Neuronal stem cell (in vitro differentiated cells): Measurements from ENCODE around the gene KIF26B.

Experiments used
- DNase-seq: peaks from one replicate; pipeline ENCODE4 v3.0.0-alpha.2; 2013; ENCODE audit warnings: low spot score
- H2AFZ ChIP-seq: one replicate; pipeline ENCODE4 v1.6.1; 2013; ENCODE audit warnings: mild to moderate bottlenecking, low read length, inconsistent platforms
- H2AK5ac ChIP-seq: 2 replicates; pipeline ENCODE4 v1.6.1; 2013; ENCODE audit warnings: low read depth, mild to moderate bottlenecking, inconsistent platforms, low read length, moderate library complexity, mixed read lengths
- H2BK120ac ChIP-seq: 2 replicates; pipeline ENCODE4 v1.6.1; 2013; ENCODE audit warnings: low read depth, mild to moderate bottlenecking, inconsistent platforms, low read length, moderate library complexity, mixed read lengths
- H2BK12ac ChIP-seq: one replicate; pipeline ENCODE4 v1.6.1; 2013; ENCODE audit warnings: low read length, inconsistent platforms
- H2BK15ac ChIP-seq: 2 replicates; pipeline ENCODE4 v1.6.1; 2013; ENCODE audit warnings: mild to moderate bottlenecking, low read length, inconsistent platforms, mixed read lengths
- H2BK5ac ChIP-seq: one replicate; pipeline ENCODE4 v1.6.1; 2013; ENCODE audit warnings: inconsistent platforms, mild to moderate bottlenecking, low read length, moderate library complexity
- H3K14ac ChIP-seq: one replicate; pipeline ENCODE4 v1.6.1; 2013; ENCODE audit warnings: low read length, inconsistent platforms
- H3K18ac ChIP-seq: 2 replicates; pipeline ENCODE4 v1.6.1; 2013; ENCODE audit warnings: low read length, inconsistent platforms
- H3K23ac ChIP-seq: 2 replicates; pipeline ENCODE4 v1.6.1; 2013; ENCODE audit warnings: low read depth, mild to moderate bottlenecking, mixed read lengths, low read length, inconsistent platforms; ENCODE audit not compliant: poor library complexity
- H3K27ac ChIP-seq: replicated peaks from 3 replicates; pipeline ENCODE4 v1.5.1; 2013; ENCODE audit warnings: low read length, inconsistent platforms
- H3K27me3 ChIP-seq, 3 experiments: 2 replicates each; pipeline ENCODE4 v1.6.1; 2013; ENCODE audit warnings: low read length in 3 of 3, mild to moderate bottlenecking in 2 of 3, inconsistent platforms in 1 of 3, low read depth in 1 of 3, mixed read lengths in 1 of 3, moderate library complexity in 1 of 3; ENCODE audit not compliant: control insufficient read depth in 3 of 3, insufficient read depth in 3 of 3
- H3K36me3 ChIP-seq, 2 donors: replicated peaks in 1 of 2; 2 replicates each; pipeline ENCODE4 v1.6.1; 2013; ENCODE audit warnings: low read length in 2 of 2; ENCODE audit not compliant: control insufficient read depth in 2 of 2, insufficient read depth in 2 of 2
- H3K4ac ChIP-seq: 2 replicates; pipeline ENCODE4 v1.6.1; 2013; ENCODE audit warnings: inconsistent platforms, mild to moderate bottlenecking, low read length, moderate library complexity
- H3K4me1 ChIP-seq, 2 donors: 1 replicate in 1 of 2; 2 replicates in 1 of 2; pipeline ENCODE4 v1.6.1; 2013; ENCODE audit warnings: low read length in 2 of 2, low read depth in 1 of 2; ENCODE audit not compliant: control insufficient read depth in 2 of 2, insufficient read depth in 1 of 2
- H3K4me2 ChIP-seq: one replicate; pipeline ENCODE4 v1.6.1; 2013; ENCODE audit warnings: mild to moderate bottlenecking, low read length, inconsistent platforms; ENCODE audit not compliant: insufficient read depth, poor library complexity, severe bottlenecking
- H3K4me3 ChIP-seq, 2 donors: 2 replicates each; pipeline ENCODE4 v1.5.1; 2013; ENCODE audit warnings: low read length in 2 of 2, mild to moderate bottlenecking in 2 of 2, inconsistent platforms in 1 of 2, moderate library complexity in 1 of 2
- H3K79me1 ChIP-seq: one replicate; pipeline ENCODE4 v1.6.1; 2013; ENCODE audit warnings: low read depth, mild to moderate bottlenecking, inconsistent platforms, low read length, moderate library complexity
- H3K9ac ChIP-seq: one replicate; pipeline ENCODE4 v1.6.1; 2013; ENCODE audit warnings: mild to moderate bottlenecking, low read depth, low read length, inconsistent platforms; ENCODE audit not compliant: poor library complexity
- H3K9me3 ChIP-seq, 2 donors: replicated peaks in 1 of 2; 2 replicates each; pipeline versions ENCODE3 to v1.6.1; 2013; ENCODE audit warnings: low read length in 2 of 2, mild to moderate bottlenecking in 2 of 2, inconsistent platforms in 1 of 2, low read depth in 1 of 2, mixed read lengths in 1 of 2, moderate library complexity in 1 of 2; ENCODE audit not compliant: control insufficient read depth in 2 of 2, insufficient read depth in 1 of 2
- H4K8ac ChIP-seq: one replicate; pipeline ENCODE4 v1.6.1; 2013; ENCODE audit warnings: low read depth, mild to moderate bottlenecking, inconsistent platforms, low read length, moderate library complexity
- H4K91ac ChIP-seq: one replicate; pipeline ENCODE4 v1.6.1; 2013; ENCODE audit warnings: low read length, low read depth, mild to moderate bottlenecking, inconsistent platforms; ENCODE audit not compliant: poor library complexity
- WGBS, 2 donors: extraction: QIAGEN DNeasy Blood & Tissue Kit; methylation state at CpG; one replicate each; pipeline ENCODE4 v1.1.7; 2013; ENCODE audit warnings: missing lambda C conversion rate in 2 of 2, mixed read lengths in 1 of 2; ENCODE audit not compliant: insufficient read length in 2 of 2, insufficient replicate concordance in 1 of 2; ENCODE audit errors: extremely low coverage in 2 of 2; 5-methylcytosine and 5-hydroxymethylcytosine counted together

Gene KIF26B

DNA sequence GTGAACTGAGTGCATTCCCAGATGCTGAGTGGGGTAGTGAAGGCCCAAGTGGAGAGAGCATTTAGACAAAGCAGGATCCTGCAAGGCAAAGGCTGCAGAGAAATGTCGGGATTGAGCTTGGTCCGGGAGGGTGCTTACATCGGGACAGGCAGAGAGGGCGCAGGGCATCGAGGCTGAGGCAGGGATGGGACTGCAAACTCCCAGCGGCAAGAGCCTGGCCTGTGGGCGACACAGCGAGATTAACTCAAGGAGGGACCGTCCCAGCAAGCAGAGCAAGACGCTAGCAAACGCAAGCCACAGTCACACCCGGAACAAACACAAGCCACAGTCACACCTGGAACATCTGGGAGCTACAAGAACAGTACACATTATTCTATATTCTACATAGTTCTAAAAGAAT is 537.5 kb downstream of the KIF26B start:
- no CpG with 5 or more reads among the region's 12 CpGs for WGBS, 2 donors
- Histone ChIP-seq H3K18ac (peak overlapping the region; percentile 31), H3K9me3 (no peaks in the 10 kb centered on the region), H3K4me3 (no peak overlapping the region), H3K9ac (no peak overlapping the region), H2AFZ (no peak overlapping the region), H2BK5ac (no peak overlapping the region), H3K4me2 (no peak overlapping the region), H4K91ac (no peak overlapping the region), H3K79me1 (no peaks in the 10 kb centered on the region), H4K8ac (no peak overlapping the region), H3K23ac (no peak overlapping the region), H3K4me1 (no peaks in the 10 kb centered on the region), H3K27ac (no peak overlapping the region), H3K14ac (peak overlapping the region; percentile 11), H2BK120ac (peak overlapping the region; percentile 45), H3K27me3 (peaks cover 0 to under 1% (median 0%) of the 10 kb centered on the region in 3 experiments), H2BK12ac (no peak overlapping the region), H2BK15ac (no peak overlapping the region), H2AK5ac (no peak overlapping the region), H3K36me3 (peaks cover 0 to 5% of the 10 kb centered on the region in 2 donors), H3K4ac (no peak overlapping the region)
- DNase-seq = no peak

DNA sequence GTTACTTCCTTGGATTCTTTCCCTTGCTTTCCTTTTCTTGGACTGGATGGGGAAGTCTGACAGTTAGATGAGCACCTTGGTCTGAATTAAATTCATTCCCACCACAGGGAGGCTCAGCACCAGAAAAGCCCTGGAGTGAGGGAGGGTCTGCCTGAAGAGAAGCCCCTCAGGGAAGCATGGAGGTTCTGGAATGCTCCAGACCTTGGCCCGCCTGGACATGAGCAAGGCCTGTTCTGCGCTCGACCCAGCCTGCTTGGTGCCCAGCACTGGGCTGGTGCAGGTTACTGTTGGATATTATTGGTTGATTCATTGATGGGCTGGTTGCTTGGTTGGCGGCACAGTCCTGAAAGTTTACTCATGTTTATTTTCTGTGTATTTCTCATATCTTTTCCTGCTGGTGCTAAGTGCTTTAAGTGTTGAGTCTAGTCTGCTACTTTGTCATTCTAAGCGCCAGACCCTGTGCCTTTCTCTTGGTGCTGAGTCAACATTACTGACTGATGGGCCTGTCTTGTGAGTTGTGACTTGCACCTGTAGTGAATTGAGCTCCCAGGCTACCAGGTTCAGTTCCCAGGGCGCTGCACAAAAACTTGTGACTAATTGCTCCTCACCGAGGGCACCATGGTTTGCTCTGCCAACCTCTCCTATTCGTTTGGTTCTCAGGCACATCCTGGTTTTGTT is 538.5 kb downstream of the KIF26B start:
- Histone ChIP-seq H4K8ac (no peak overlapping the region), H3K23ac (no peak overlapping the region), H3K4me3 (no peak overlapping the region), H2BK15ac (no peak overlapping the region), H3K9me3 (no peaks in the 10 kb centered on the region), H3K18ac (no peak overlapping the region), H2AK5ac (no peak overlapping the region), H2BK5ac (no peak overlapping the region), H3K4me2 (no peak overlapping the region), H3K27me3 (no peaks in the 10 kb centered on the region), H3K4ac (no peak overlapping the region), H2BK12ac (no peak overlapping the region), H3K36me3 (peaks cover 0 to 2% of the 10 kb centered on the region in 2 donors), H3K4me1 (no peaks in the 10 kb centered on the region), H3K27ac (no peak overlapping the region), H2AFZ (no peak overlapping the region), H2BK120ac (no peak overlapping the region), H3K14ac (no peak overlapping the region), H3K9ac (no peak overlapping the region), H3K79me1 (no peaks in the 10 kb centered on the region), H4K91ac (no peak overlapping the region)
- no CpG with 5 or more reads among the region's 8 CpGs for WGBS, 2 donors
- DNase-seq = no peak

DNA sequence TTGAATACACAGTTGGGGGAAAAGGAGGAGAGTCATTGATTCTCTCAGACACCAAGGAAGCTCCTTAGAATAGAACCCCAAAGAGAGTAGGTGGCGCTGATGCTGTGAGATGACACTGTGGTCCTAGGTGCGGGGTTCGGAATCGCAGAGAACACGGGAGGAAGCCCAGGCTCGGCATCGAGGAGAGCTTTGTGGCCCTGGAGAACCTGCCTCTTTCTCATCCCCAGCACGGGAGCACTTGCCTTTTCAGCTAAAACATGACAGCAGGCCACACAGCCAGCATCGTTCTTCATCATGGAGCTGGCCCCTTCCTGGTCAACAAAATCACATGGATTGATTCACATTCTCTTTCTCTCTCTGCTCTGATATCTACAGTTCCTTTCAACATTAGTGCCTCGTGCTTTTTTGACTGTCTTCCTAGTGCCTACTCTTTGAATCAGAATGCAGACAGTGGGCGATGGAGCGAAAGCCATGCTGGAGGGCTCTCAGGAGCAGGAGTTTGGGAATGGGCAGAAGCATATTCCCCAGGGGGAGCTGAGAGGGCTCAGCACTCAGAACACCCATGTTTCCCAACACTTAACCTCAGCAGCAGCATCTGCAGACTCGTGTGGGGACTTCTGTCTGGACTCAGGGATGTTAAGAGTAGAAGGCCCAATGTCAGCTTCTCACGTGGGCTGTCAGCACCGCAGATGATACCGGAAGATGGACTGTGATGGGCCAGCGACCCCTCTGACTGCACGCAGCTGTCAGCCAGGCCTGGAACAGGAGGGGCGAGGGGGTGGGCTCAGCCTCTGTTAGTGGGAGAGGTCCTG is 539.4 kb downstream of the KIF26B start:
- WGBS, 2 donors = no CpG with 5 or more reads among the region's 19 CpGs
- Histone ChIP-seq H2BK12ac (no peak overlapping the region), H2AK5ac (no peak overlapping the region), H3K4ac (no peak overlapping the region), H3K36me3 (peaks cover 0 to 6% of the 10 kb centered on the region in 2 donors), H2BK5ac (no peak overlapping the region), H3K9ac (no peak overlapping the region), H3K4me1 (no peaks in the 10 kb centered on the region), H3K27me3 (no peaks in the 10 kb centered on the region), H3K4me3 (no peak overlapping the region), H4K91ac (no peak overlapping the region), H3K79me1 (no peaks in the 10 kb centered on the region), H2BK120ac (no peak overlapping the region), H3K23ac (no peak overlapping the region), H2BK15ac (no peak overlapping the region), H3K27ac (no peak overlapping the region), H4K8ac (no peak overlapping the region), H3K4me2 (no peak overlapping the region), H3K14ac (no peak overlapping the region), H2AFZ (no peak overlapping the region), H3K18ac (peak overlapping the region; percentile 72), H3K9me3 (no peaks in the 10 kb centered on the region)
- DNase-seq = no peak

DNA sequence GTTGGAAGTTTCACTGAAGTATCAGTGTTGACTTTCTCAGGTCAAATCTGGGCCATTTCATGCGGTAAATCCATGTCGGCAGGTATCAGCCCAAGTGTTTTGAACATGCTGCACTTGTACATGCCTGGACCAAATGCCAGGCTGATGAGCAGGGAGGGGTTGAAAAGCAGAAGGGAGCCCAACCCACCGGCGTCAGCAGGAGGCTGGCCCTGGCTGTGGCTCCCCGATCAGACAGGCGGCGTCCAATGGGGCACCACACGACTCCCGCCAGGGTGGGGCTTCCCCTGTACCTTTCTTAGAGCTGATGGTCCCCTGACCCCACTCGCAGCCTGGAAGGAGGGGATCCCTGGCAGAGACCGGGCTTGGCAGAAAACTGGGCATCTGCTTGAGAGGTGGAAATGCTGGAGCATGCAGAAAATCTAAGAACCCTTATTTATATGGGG is 540.0 kb downstream of the KIF26B start:
- Histone ChIP-seq H2AFZ (no peak overlapping the region), H3K36me3 (peaks cover 0 to 8% of the 10 kb centered on the region in 2 donors), H3K4me2 (no peak overlapping the region), H3K18ac (no peak overlapping the region), H4K91ac (no peak overlapping the region), H2BK5ac (no peak overlapping the region), H3K23ac (no peak overlapping the region), H2BK12ac (no peak overlapping the region), H4K8ac (no peak overlapping the region), H2BK120ac (no peak overlapping the region), H3K4ac (no peak overlapping the region), H3K9ac (no peak overlapping the region), H3K9me3 (no peaks in the 10 kb centered on the region), H3K4me1 (no peaks in the 10 kb centered on the region), H3K4me3 (no peak overlapping the region), H2BK15ac (no peak overlapping the region), H3K14ac (no peak overlapping the region), H3K27ac (no peak overlapping the region), H3K27me3 (no peaks in the 10 kb centered on the region), H2AK5ac (no peak overlapping the region), H3K79me1 (no peaks in the 10 kb centered on the region)
- no CpG with 5 or more reads among the region's 11 CpGs for WGBS, 2 donors
- DNase-seq = no peak
